ENCODE results near the gene SHMT2.

Gene SHMT2

GRCh38 chr12:57215065-57215464 lies 14.4 kb upstream of the SHMT2 start:
- DNase-seq (ENCODE audit: low spot score): no peak

- no peak for DNase-seq (ENCODE audit: low spot score)
Measured at GRCh38 chr12:57215668-57216013, 13.9 kb upstream of the SHMT2 start.

DNA sequence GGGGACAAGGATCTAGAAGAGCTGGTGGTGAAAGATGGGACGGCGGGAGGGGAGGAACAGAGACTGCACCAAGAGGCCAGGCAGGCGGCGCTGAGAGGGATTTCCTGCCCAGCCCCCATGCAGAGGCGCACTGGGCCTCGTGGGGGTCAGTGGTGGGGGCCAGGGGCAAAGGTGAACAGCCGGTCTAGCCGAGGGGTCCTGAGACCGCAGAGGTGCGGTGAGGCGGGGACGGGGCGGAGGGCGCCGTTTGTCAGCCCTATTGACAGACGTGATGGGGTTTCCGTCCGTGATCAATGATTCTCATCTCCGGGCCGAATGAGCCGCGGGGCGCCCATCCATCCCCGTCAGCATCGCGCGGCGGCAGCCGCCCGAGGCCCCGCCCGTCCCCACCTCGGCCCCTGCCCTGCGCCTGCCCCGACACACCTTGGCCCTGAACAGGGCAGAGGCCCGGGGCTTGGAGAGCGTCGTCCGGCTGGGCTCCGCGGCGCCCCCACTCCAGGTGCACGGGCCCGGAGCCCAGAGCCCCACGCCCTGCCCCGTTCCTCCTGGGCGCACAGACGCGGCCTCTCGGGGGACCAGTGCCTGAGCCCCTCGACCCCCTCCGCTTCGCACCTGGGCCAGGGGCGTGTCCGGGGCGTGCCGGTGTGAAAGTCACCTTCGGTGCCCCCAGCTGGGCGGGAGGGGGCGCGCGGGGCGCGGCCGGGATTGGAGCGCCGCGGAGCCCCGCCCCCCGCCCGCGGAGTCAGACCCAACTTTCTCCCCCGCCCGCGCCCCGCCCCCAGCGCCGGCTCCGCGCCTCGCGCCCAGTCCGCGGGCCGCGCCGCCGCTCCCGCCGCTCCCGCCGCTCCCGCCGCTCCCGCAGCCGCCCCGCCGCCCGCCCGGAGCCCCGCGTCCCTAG lies 13.2 kb upstream of the SHMT2 start, which contains the start of gene NXPH4:
Gene NXPH4 (plus strand): TSS at position 781 of the 898 bp plus-strand sequence. CDS start 176 bp downstream, outside the sequence.
- peak; percentile 42 for DNase-seq (ENCODE audit: low spot score)

DNA sequence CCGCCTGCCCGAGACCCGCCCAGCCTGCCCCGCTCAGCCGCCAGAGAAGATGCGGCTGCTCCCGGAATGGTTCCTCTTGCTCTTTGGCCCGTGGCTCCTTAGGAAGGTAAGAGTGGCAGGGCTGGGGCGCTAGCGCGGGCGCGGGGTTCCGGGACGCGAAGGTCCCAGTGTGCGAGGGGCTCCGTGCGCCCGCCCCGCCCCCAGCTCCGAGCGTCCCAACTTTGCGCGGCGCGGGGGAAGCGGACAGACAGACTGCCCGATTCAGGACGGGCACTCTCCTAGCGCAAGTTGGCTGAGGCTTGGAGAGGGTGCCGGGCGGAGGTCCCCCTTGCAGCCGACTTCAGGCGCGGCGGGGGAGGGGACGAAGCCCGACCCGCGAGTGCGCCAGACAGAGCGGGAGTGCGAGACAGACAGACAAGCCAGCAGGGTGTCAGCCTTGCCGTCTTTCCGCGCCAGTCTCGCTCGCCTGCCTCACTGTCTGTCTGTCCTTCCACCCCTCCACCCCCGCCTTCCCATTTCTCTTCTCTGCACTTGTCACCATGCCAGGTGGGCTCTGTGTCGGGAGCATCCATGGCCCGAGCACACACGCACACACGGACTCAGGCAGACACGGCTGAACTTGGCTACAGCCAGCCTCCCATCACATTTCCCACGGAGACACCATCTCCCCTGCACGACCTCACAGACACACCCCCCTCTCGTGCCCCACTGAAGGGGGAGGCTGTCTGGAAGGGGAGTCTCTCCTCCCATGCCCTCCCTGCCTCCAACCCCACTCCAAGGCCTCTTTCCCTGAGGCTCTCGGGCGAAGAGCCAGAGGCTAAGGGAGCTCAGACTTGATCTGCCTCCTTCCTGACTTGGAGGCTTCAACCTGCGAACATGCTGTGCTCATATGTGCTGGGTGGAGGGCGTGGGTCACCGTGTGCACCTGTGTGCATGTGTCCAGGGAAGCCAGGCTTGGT lies 12.3 kb upstream of the SHMT2 start:
- DNase-seq (ENCODE audit: low spot score): no peak

GRCh38 chr12:57218030-57218853 lies 11.3 kb upstream of the SHMT2 start:
- DNase-seq (ENCODE audit: low spot score): no peak

DNA sequence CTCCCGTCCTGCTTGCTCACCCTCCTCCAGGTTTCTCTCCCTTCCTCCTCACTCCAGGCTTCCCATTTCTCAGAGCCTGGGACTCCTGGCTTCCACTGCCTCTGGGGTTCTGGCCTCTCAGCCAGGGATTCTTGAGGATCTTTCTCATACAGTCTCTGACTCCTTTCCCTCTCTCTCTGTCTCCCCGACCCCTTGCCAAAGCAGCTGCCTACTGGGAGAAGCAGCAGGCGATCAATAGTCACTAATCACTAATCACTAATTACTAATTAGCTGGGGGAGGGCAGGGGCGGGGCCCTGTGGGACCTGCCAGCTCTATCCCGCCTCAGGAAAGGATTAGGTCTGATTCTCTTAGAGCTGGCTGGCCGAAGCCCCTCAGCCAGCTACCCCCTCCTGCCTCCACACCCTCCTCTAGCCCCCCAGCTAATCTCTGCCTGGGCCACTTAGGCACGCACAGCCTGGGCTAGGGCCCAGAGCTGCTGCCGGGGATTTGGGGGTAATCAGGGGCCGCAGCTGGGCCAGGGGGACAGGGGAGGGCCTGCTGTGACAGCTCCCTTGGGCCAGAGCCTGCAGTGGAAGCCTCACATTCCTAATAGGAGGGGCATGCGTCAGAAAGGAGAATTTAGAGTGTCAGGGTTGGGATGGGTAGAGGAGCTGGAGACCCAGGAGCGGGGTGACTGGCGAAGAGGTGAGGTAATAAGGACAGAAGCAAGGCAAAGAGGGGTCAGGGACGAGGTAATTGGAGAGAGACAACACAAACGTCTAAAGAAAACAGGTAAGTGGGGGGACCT lies 10.1 kb upstream of the SHMT2 start:
- DNase-seq (ENCODE audit: low spot score): no peak

DNA sequence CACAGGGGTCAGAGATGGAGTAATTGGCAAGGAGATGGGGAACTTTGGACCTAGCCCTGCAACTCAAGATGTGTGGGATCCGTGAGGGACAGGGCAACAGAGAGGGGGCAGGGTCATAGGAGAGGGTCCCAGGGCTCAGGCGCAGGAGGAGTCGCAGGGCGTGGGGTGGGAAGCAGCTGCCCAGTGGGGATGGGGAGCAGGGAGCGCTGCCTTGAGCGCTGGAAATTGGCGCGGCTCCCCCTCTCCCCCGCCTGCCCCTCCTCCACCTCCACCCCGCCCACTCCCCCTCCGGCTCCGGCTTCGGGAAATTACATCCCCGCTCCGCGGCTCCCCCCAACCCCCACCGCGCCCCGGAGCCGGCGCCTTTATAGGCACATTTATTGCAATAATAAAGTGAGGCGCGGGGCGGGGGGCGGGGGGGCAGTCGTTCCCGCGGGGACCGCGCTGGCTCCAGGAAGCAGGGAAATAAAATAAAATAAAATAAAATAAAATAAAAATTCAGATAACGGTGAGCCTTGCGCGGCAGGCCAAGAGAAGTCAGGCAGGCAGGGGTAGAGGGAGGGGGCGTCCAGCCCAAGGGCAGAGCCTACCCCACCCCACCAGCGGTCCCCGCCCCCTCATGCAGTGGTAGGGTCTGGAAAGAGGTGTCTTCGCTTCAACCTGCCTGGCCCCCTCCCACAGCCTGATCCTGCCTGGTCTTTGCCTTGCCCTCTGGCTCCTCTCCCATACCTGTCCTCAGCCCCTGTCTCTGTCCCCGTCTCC lies 9.3 kb upstream of the SHMT2 start:
- DNase-seq (ENCODE audit: low spot score): no peak

GRCh38 chr12:57220770-57221168 lies 8.7 kb upstream of the SHMT2 start:
- DNase-seq (ENCODE audit: low spot score): no peak

GRCh38 chr12:57221169-57221917 lies 8.2 kb upstream of the SHMT2 start:
- DNase-seq (ENCODE audit: low spot score): no peak

DNA sequence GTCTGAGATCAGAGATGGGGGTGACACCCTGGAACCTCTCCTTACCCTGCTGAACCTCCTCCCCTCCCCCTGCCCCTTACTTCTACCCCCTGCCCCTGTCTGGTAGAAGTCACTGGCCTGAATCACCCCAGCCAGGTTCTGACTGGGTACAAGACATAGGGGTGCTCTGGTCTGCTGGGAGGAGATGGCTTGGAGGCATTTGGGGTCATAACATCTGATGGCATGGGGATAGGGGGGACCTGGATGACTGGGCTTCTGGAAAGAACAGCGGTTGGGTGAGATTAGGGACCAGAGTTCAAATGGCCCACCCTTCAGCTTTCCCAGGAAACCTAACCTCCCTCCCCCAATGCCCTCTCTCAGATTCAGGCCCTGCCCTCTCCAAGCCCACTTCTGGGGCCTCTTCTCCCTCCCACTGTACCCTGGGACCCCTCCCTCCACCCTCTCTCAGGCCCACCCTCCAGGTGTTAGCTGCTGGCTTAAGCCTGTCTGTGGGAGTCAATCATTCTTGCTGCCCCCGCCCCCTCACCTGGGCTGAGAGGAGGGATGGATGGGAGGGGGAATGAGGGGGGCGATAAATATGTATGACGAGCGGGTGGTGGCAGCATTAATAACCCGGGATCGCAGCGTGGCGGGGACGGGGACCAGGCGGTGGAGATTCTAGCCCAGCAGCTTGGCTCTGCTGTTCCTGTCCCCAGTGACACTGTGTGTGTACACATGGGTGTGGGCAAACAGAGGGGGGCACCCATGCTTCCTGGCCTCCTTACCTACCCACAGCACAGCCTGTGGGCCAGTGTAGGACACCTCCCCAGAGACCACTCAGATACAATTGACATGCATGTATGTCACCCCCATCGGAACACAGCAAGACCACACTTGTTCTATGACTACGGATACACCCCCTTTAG lies 7.0 kb upstream of the SHMT2 start:
- DNase-seq (ENCODE audit: low spot score): no peak

DNA sequence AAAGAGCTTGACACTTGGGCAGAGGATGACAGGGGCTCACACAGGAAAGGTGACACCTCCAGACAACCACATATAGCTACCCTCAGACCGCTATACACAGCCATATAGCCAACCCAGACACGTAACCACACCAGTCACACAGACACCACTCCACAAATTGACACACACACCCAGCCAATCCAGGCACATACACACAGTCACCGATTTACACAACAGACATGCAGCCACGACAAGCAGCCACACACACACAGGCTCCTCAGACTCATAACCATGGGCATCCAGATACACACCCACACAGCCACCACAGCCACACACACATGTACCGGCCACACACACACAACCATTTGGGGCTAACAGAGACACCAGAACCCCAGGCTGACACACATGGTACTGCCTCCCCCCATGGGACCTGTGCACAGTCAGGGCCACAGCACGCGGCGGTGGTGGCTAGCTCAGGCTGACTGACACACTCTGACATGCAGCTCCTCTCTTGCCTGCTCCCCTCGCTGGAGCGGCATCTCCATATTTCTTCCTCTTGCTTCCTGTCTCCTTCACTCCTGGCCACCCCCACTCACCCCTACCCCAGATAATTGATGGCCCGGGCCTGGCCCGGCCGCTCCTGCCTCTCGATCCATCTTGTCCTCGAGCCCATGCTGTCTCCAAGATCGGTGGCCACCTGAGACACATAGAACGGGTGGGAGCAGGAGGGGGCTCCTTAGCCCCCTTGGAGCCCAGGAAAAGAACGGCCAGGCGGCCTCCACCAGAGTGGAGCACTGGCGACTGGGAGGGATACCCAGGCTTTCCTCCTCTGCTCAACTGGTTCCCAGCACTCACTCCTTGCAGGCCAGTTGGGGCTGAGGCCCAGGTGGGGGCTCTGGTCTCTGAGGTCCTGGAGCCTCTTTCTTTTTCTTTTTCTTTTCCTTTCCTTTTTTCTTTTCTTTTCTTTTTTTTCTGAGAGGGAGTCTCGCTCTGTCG lies 6.0 kb upstream of the SHMT2 start:
- DNase-seq (ENCODE audit: low spot score): no peak

GRCh38 chr12:57224278-57224972 lies 5.1 kb upstream of the SHMT2 start:
- DNase-seq (ENCODE audit: low spot score): no peak

GRCh38 chr12:57224973-57225679 lies 4.4 kb upstream of the SHMT2 start:
- DNase-seq (ENCODE audit: low spot score): peak; percentile 58

GRCh38 chr12:57225680-57226210 lies 3.8 kb upstream of the SHMT2 start:
- no peak for DNase-seq (ENCODE audit: low spot score)

DNA sequence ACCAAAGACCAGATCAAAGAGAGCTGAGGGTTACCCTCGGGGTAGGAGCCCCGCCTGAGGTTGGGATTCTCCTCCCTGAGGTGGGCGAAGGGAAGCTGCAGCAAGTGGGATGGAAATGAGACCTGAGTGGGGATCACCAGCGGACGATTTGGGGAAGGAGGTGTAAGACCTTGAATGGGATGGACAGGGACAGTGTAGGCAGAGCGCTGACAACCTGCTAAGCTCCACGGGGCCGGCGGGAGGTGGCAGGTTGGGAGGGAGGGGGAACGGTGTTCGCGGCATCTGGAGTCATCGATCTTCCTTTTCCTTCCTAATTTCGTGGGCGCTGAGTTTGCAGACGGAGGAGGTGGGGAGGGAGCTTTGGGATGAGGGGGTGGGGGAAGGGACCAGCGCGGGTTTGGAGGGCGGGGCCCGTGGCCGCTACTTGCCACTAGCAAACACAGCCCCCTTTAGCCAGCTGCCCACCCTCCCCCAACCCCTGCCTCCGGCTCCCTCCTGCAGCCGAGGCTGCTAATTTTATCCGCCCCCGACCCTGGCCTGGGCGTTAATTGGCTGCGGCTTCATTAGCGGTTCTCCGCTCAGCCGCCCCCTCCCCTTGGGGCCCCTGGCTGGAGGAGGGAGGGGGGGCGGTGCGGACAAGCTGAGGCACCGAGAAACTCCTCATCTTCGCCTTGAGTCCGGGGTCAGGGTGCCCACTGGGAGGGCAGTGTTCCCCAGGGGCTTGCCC lies 2.8 kb upstream of the SHMT2 start:
- DNase-seq (ENCODE audit: low spot score): no peak

Data from CD4-positive, alpha-beta T cell treated with Interleukin-6 at 100 ng/mL for 8 hours (primary cell).